ENCODE measurements around the gene CHKB.

CHKB gene

GRCh38 chr22:50605613-50606074 is 23.0 kb upstream of the CHKB start:
- DNase-seq (ENCODE audit: low read depth) = no peak
- no peak overlapping the region for H3K4me3 ChIP-seq (ENCODE audit: low read length)
- no peak for TF ChIP-seq CTCF (IDR thresholded peaks at IDR 0.05; ENCODE audit: insufficient read depth, low read depth, low read length, missing control alignments)

DNA sequence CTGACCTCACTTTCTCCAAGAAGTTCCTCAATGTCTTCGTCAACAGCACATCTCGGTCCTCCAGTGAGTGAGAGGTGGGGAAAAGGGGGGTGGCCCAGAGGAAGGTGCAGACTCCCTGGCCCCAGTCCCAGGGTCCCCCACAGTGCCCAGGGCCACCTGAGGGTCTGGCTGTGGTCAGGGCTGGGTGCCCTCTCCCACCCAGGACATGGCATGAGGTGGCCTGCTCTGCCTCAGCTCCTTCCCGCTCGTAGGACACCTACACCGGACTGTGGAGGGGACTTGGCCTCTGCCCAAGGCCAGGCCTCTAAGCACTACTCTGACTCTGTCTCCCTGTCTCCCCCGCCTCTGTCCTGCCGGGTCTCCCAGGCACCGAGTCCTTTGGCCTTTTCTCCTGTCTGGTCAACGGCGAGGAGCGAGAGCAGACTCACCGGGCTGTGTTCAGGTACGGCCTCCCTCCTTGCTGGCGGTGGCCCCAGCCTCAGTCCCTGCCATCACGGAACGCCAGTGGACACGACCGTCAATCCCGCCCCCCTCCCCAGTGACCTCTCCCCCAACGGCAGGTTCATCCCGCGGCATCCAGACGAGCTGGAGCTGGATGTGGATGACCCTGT is 22.5 kb upstream of the CHKB start:
- no peak overlapping the region for H3K4me3 ChIP-seq (ENCODE audit: low read length)
- no peak for DNase-seq (ENCODE audit: low read depth)
- TF ChIP-seq CTCF (IDR thresholded peaks at IDR 0.05; ENCODE audit: insufficient read depth, low read depth, low read length, missing control alignments) = no peak

GRCh38 chr22:50604256-50605001 is 21.8 kb upstream of the CHKB start:
- no peak for TF ChIP-seq CTCF (IDR thresholded peaks at IDR 0.05; ENCODE audit: insufficient read depth, low read depth, low read length, missing control alignments)
- H3K4me3 ChIP-seq (ENCODE audit: low read length) = no peak overlapping the region
- DNase-seq (ENCODE audit: low read depth) = no peak

- no peak overlapping the region for H3K4me3 ChIP-seq (ENCODE audit: low read length)
- DNase-seq (ENCODE audit: low read depth) = peak; percentile 20
- TF ChIP-seq CTCF (IDR thresholded peaks at IDR 0.05; ENCODE audit: insufficient read depth, low read depth, low read length, missing control alignments) = no peak
Measured at GRCh38 chr22:50603511-50604255, 21.0 kb upstream of the CHKB start.

- H3K4me3 ChIP-seq (ENCODE audit: low read length) = no peak overlapping the region
- no peak for DNase-seq (ENCODE audit: low read depth)
- no peak for TF ChIP-seq CTCF (IDR thresholded peaks at IDR 0.05; ENCODE audit: insufficient read depth, low read depth, low read length, missing control alignments)
Measured at GRCh38 chr22:50602338-50602700, 19.7 kb upstream of the CHKB start.

DNA sequence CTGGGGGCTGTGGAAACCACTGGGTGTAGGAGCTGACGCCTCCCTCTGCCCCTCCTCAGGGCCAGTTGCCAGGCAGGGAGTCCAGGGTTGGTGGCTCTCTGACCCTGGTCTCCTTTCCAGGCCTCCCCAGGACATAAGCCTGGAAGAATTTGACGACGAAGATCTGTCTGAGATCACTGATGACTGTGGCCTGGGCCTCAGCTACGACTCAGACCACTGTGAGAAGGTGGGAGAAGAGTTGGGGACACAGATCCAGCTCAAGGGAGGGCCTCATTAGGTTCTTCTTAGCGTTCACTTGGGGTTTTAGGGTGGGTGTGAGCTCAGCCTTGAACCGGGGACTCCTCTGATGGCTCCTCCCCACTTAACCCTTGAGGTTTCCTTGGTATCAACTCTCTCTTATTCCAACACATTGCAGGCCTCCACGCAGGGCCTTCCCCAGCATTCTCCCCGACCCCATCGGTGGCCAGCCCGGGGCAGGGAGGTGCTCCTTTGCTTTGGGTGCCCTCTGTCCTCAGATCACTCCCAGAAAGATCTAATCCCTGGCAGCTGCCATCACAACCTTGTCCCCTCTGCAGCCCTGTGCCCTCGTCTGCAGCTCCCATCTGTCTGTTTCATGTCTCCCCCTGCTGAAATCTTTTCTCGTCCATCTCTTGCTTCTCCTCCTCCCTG is 19.2 kb upstream of the CHKB start:
- TF ChIP-seq CTCF (IDR thresholded peaks at IDR 0.05; ENCODE audit: insufficient read depth, low read depth, low read length, missing control alignments) = no peak
- DNase-seq (ENCODE audit: low read depth) = no peak
- no peak overlapping the region for H3K4me3 ChIP-seq (ENCODE audit: low read length)

Data from epithelial cell of esophagus (primary cell).